ENCODE results near the gene S100A12.

The S100A12 gene

DNA sequence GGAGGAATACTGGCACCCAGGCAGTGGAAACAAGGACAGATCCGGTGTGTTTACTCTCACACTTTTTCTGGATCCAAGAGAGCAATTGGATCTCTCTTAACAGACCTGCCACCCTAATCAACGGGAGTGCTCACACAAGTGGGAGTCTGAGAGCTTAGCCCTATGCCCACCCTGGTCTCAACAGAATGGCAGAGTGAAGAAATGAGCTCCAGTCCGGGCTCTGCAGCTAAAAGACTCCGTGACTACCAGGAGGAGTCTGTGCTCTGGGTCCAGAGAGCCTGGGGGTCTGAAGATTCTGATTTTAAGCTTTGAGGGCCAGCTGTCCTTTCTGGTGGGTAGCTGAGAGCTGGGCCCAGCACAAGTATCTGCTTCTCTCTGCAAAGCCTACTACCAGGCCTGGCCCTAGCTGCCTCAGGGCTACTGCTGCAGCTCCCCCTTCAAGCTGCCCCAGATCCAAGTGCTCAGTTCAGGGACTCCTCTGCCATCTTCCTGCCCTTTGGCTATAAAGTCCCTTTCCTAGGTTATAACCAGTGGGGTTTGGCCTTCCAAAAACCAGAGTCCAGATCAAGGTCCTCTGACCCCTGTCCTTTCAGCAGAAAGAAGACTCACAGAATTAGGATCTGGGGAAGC is 13.8 kb downstream of the S100A12 start:
- Histone ChIP-seq H3K27me3 (no peaks in the 10 kb centered on the region; the same call in 1 of the 2 replicates), H3K36me3 (no peaks in the 10 kb centered on the region), H3K4me1 (no peaks in the 10 kb centered on the region), H3K9me3 (no peaks in the 10 kb centered on the region), H3K4me3 (ENCODE audit: low read depth, low read length) (no peak overlapping the region)
- TF ChIP-seq CTCF (IDR thresholded peaks at IDR 0.05; ENCODE audit: low read depth, low read length), result no peak
- DNase-seq, result no peak

- H3K36me3 ChIP-seq, result no peaks in the 10 kb centered on the region
- no peaks in the 10 kb centered on the region for H3K9me3 ChIP-seq
- no peaks in the 10 kb centered on the region for H3K4me1 ChIP-seq
- DNase-seq, result no peak
- H3K4me3 ChIP-seq (ENCODE audit: low read depth, low read length), result no peak overlapping the region
- TF ChIP-seq CTCF (IDR thresholded peaks at IDR 0.05; ENCODE audit: low read depth, low read length), result no peak
- no peaks in the 10 kb centered on the region; the same call in 1 of the 2 replicates for H3K27me3 ChIP-seq
Measured at GRCh38 chr1:153360592-153361479, 14.6 kb downstream of the S100A12 start.

DNA sequence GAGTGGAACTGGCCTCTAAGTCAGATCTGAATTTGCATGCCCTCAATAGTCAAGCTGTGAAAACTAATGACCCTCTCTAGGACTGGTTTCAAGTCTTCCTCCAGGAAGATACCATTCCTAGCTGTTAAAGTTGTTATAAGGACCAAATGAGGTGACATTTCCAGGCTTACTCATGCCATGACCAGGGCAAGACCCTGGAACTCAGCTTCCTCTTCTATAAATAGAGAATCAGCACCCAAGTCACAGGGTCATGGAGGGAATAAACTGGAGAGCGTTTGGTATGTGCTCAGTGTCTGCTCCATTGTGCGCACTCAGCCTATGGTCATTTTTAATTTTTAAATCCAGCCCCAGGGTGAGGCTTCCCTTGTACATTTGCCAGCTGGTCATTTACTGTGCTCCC is 15.2 kb downstream of the S100A12 start:
- DNase-seq, result no peak
- no peaks in the 10 kb centered on the region for H3K9me3 ChIP-seq
- no peaks in the 10 kb centered on the region; the same call in 1 of the 2 replicates for H3K27me3 ChIP-seq
- H3K36me3 ChIP-seq, result no peaks in the 10 kb centered on the region
- TF ChIP-seq CTCF (IDR thresholded peaks at IDR 0.05; ENCODE audit: low read depth, low read length), result no peak
- no peak overlapping the region for H3K4me3 ChIP-seq (ENCODE audit: low read depth, low read length)
- no peaks in the 10 kb centered on the region for H3K4me1 ChIP-seq

- Histone ChIP-seq H3K27me3 (no peaks in the 10 kb centered on the region; the same call in 1 of the 2 replicates), H3K4me1 (no peaks in the 10 kb centered on the region), H3K36me3 (no peaks in the 10 kb centered on the region), H3K4me3 (ENCODE audit: low read depth, low read length) (no peak overlapping the region), H3K9me3 (no peaks in the 10 kb centered on the region)
- DNase-seq, result no peak
- no peak for TF ChIP-seq CTCF (IDR thresholded peaks at IDR 0.05; ENCODE audit: low read depth, low read length)
Measured at GRCh38 chr1:153359241-153359640, 16.2 kb downstream of the S100A12 start.

GRCh38 chr1:153358691-153358975 is 16.8 kb downstream of the S100A12 start:
- H3K4me1 ChIP-seq, result no peaks in the 10 kb centered on the region
- no peak overlapping the region for H3K4me3 ChIP-seq (ENCODE audit: low read depth, low read length)
- no peak for TF ChIP-seq CTCF (IDR thresholded peaks at IDR 0.05; ENCODE audit: low read depth, low read length)

More at GRCh38 chr1:153358691-153358975, 16.8 kb downstream of the S100A12 start:
- H3K9me3 ChIP-seq, result no peaks in the 10 kb centered on the region
- no peak for DNase-seq
- H3K27me3 ChIP-seq, result no peaks in the 10 kb centered on the region
- H3K36me3 ChIP-seq, result no peaks in the 10 kb centered on the region

All from BE2C (cell line).